Lung (tissue), 12 donors: ENCODE results near the gene MTARC2. TPM values are rescaled to one million over a fixed set of nuclear protein-coding genes. Genes with fewer than 3 reads are reported as not detected.

Experiments
- ATAC-seq: fragments of 200-7000 bp; cut with Tn5 transposase; one replicate; pipeline ENCODE4 v1.9.1; 2020; ENCODE audit warnings: moderate number of reproducible peaks; ENCODE audit not compliant: insufficient read depth, low FRiP score
- DNase-seq, 3 donors: peaks; one replicate each; pipeline ENCODE4 v3.0.0-alpha.2; 2013 to 2017
- H3K27ac ChIP-seq, 2 donors: one replicate each; pipeline ENCODE4 v1.5.1; 2013; ENCODE audit warnings: mild to moderate bottlenecking in 2 of 2, moderate library complexity in 2 of 2, control low read depth in 1 of 2, inconsistent platforms in 1 of 2, low read depth in 1 of 2, low read length in 1 of 2
- H3K27me3 ChIP-seq, 3 donors: one replicate each; pipeline ENCODE4 v1.5.1; 2013; ENCODE audit warnings: low read length in 2 of 3; ENCODE audit not compliant: control insufficient read depth in 3 of 3, insufficient read depth in 3 of 3
- H3K36me3 ChIP-seq, 4 donors: one replicate each; pipeline ENCODE4 v1.5.1; 2013; ENCODE audit warnings: low read length in 4 of 4, mild to moderate bottlenecking in 1 of 4, moderate library complexity in 1 of 4; ENCODE audit not compliant: control insufficient read depth in 4 of 4, insufficient read depth in 4 of 4
- H3K4me1 ChIP-seq, 5 donors: one replicate each; pipeline ENCODE4 v1.5.1; 2013; ENCODE audit warnings: low read length in 5 of 5, mild to moderate bottlenecking in 2 of 5, moderate library complexity in 1 of 5; ENCODE audit not compliant: control insufficient read depth in 5 of 5, insufficient read depth in 5 of 5
- H3K4me3 ChIP-seq: one replicate; pipeline ENCODE4 v1.5.1; 2013; ENCODE audit warnings: mild to moderate bottlenecking, control low read depth, moderate library complexity
- H3K9ac ChIP-seq, 2 donors: one replicate each; pipeline ENCODE4 v1.5.1; 2013; ENCODE audit warnings: low read length in 2 of 2, control low read depth in 1 of 2; ENCODE audit not compliant: insufficient read depth in 1 of 2
- H3K9me3 ChIP-seq, 4 donors: one replicate each; pipeline ENCODE4 v1.5.1; 2013; ENCODE audit warnings: low read length in 3 of 4, mild to moderate bottlenecking in 1 of 4, moderate library complexity in 1 of 4; ENCODE audit not compliant: control insufficient read depth in 4 of 4, insufficient read depth in 3 of 4
- WGBS, 2 donors: extraction: QIAGEN DNeasy Blood & Tissue Kit; methylation state at CpG; one replicate each; pipeline ENCODE4 v1.1.7; 2013; 5-methylcytosine and 5-hydroxymethylcytosine counted together
- polyA plus RNA-seq, 2 donors: library from polyadenylated mRNA; stranded (reverse); fragments of 200-250 nt; gene quantifications; one replicate each; pipeline ENCODE4 v1.2.1, GENCODE V29; 2013
- total RNA-seq, 2 donors: library from RNA; depleted of rRNA in 1 of 2; stranded (reverse); fragments of >200 nt in 1 of 2; gene quantifications; one replicate each; pipeline ENCODE4 v1.2.1, GENCODE V29; 2014 to 2021
- TF ChIP-seq, protein P1 (sequence below): IDR thresholded peaks from 2 replicates; pipeline ENCODE4 v1.5.1; 2012; ENCODE audit warnings: mild to moderate bottlenecking; ENCODE audit errors: control extremely low read depth, extremely low read depth
- donor health status: control.
- donor health status: control.
- donor health status: Bipolar disorder and iron deficiency.
- donor health status: healthy.
- donor health status: DM: yes; HTN: yes; CAD: no.

The MTARC2 gene
- total and polyA plus RNA-seq, 4 donors = 21.4 to 49.9 (median 39.5) TPM

DNA sequence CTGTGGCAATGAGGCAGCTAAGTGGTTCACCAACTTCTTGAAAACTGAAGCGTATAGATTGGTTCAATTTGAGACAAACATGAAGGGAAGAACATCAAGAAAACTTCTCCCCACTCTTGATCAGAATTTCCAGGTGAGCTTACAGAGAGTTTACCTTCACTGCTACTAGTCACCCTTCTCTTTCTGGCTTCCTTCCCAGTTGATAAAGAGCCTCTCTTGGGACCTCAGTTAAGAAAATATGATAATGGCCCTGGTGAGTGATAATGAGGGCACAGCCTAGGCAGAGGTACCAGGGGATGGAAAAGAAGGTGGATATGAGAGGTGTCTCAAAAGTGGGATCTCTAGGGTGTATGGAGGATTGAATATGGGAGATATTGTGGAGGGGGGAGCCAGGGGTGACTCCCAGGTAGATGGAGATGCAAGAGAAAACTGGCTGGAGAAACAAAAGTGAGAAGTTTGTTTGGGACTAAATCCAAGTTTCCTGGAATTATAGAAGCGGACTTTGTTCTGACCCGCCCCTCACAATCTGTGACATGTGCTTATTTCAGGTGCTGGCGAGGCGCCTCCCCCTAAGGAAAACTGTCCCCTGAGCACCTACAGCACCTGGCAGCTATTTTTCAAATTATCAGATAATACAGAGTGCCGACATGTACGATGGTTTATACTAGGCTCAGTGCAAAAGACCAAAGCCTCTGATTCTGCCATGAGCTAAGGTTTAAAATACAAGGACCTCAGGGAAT is 13.7 kb downstream of the MTARC2 start:
- Histone ChIP-seq H3K9ac (no peak overlapping the region), H3K4me3 (no peak overlapping the region), H3K27me3 (no peaks in the 10 kb centered on the region), H3K9me3 (no peaks in the 10 kb centered on the region), H3K4me1 (peaks cover 0 to 22% (median 4%) of the 10 kb centered on the region in 5 donors), H3K36me3 (peaks cover 0 to 29% (median 21%) of the 10 kb centered on the region in 4 donors), H3K27ac (no peak overlapping the region)
- WGBS, 2 donors = 71 to 95% methylated on average over 7 of the region's 7 CpGs
- ATAC-seq = no peak
- DNase-seq = no peak
- TF ChIP-seq, protein P1, sequence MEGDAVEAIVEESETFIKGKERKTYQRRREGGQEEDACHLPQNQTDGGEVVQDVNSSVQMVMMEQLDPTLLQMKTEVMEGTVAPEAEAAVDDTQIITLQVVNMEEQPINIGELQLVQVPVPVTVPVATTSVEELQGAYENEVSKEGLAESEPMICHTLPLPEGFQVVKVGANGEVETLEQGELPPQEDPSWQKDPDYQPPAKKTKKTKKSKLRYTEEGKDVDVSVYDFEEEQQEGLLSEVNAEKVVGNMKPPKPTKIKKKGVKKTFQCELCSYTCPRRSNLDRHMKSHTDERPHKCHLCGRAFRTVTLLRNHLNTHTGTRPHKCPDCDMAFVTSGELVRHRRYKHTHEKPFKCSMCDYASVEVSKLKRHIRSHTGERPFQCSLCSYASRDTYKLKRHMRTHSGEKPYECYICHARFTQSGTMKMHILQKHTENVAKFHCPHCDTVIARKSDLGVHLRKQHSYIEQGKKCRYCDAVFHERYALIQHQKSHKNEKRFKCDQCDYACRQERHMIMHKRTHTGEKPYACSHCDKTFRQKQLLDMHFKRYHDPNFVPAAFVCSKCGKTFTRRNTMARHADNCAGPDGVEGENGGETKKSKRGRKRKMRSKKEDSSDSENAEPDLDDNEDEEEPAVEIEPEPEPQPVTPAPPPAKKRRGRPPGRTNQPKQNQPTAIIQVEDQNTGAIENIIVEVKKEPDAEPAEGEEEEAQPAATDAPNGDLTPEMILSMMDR = no peak

DNA sequence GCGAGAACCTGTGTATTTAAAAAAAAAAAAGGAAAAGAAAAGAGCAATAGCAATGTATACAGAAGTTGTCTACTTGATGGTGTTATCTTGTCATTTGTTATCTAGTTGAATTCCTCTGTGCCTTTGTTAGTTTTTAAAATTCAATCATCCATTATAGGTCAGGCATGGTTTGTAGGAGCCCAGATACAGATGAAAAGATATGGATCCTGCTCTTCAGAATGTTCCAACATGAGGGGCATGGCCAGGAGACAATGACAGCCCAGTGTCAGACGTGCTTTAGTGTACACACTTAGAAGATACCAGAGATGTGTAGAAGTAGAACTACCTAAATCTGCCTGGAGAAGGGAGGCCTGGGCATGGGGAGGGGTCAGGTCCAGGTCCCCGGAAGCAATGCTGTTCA is 16.6 kb downstream of the MTARC2 start:
- Histone ChIP-seq H3K9me3 (no peaks in the 10 kb centered on the region), H3K4me3 (no peak overlapping the region), H3K4me1 (peaks cover 0 to 48% (median 4%) of the 10 kb centered on the region in 5 donors), H3K9ac (no peak overlapping the region), H3K27me3 (no peaks in the 10 kb centered on the region), H3K27ac (no peak overlapping the region), H3K36me3 (peaks cover 0 to 30% (median 22%) of the 10 kb centered on the region in 4 donors)
- no peak for ATAC-seq
- TF ChIP-seq, protein P1 = no peak
- 93% methylated on average over 3 of the region's 3 CpGs for WGBS, 2 donors
- DNase-seq = no peak

DNA sequence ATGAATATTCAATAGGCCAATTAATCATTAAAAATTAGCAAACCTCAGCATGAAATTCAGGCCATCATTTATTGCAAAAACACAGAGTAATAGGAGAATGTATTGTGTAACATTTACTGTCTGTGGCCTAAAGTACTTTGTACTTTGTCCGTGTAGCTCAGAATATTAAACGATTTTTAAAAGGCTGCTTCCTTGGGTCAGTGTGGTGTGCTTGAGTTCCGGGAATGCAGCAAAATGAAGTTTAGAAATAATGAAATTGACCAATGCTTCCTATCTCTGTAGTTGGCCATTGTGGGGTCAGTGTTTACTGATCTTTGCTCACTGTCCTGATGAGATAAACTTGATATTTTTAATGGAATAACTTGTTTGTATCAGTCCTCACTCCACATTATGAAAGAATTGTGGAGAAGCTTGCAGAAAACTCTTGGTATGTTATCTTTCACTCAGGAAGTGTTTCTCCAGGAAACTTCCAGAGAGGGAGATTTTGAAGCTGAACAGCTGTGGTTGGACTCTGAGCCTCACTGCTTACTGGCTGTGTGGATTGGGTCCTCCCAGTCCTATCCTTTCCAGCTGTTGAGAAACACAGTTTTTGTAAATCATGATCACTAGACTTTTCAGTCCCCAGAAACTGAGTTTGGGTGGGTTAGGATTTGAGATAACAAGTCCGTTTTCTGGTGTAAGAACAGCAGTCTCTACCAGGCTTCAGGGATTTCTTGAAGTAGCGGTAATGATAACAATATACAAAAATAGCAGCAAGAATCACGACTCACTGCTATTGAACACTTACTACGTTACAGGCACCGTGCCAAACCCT is 19.4 kb downstream of the MTARC2 start:
- TF ChIP-seq, protein P1 = no peak
- peaks cover 0 to 48% (median 4%) of the 10 kb centered on the region in 5 donors for H3K4me1 ChIP-seq
- peak overlapping the region; percentile 43 to 67 for H3K27ac ChIP-seq
- no peaks in the 10 kb centered on the region for H3K9me3 ChIP-seq
- peak; percentile 20 for ATAC-seq
- 30 to 32% methylated on average over 8 of the region's 8 CpGs for WGBS, 2 donors
- no peaks in the 10 kb centered on the region for H3K27me3 ChIP-seq
- H3K36me3 ChIP-seq = peaks cover 2 to 33% (median 28%) of the 10 kb centered on the region in 4 donors
- no peak overlapping the region for H3K4me3 ChIP-seq
- DNase-seq = peak; percentile 88 to 99 (median 98)
- H3K9ac ChIP-seq = no peak overlapping the region
